ENCODE measurements around the gene GDF10. TPM values are rescaled to one million over a fixed set of nuclear protein-coding genes. Genes with fewer than 3 reads are reported as not detected.

GDF10 gene
- polyA plus RNA-seq, 1 donor from 2014 or later: 0.66 TPM

DNA sequence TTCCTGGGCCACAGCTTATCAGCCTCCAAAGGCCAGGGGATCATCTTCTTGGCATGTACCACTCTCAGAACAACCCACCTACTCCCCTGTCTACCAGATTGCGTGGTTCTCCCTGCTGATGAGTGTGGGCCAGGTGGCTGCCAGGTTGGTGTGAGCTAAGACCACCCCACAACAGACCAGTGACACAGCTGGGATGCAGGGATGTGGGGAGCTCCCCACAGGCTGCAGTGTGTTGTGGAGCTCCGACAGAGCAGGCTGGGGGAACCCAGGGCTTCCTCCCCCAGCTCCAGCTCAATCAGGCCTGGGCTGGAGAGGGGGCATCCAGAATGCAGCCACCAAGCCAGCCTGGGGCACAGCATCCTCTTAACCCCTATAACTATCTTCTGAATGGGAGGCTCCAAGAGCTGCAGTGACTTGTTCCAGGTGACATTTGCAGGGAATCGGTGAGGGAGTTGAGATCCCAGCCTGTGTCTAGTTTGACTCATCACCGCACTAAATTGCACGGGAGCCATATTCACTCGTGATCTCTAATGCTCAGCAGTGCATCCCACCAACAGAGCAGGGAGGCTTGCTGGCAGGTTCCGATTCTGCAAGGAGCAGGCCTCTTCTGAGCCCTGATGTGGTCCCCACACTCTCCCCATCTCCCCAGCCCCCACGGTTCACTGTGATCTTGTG lies 21.7 kb downstream of the GDF10 start:
- Histone ChIP-seq H3K27ac (ENCODE audit: low read length) (no peak overlapping the region), H3K9me2 (ENCODE audit: insufficient read depth, low read length) (no peaks in the 10 kb centered on the region), H2AFZ (ENCODE audit: low read depth, low read length) (no peak overlapping the region), H3K36me3 (ENCODE audit: insufficient read depth, low read length) (no peaks in the 10 kb centered on the region), H3K4me3 (ENCODE audit: low read length) (no peak overlapping the region), H3K27me3 (ENCODE audit: insufficient read depth, low read depth, low read length) (no peaks in the 10 kb centered on the region), H3F3A (ENCODE audit: insufficient read depth, low read length, poor library complexity, severe bottlenecking) (no peaks in the 10 kb centered on the region), H3K4me2 (ENCODE audit: low read length) (no peak overlapping the region), H4K20me1 (ENCODE audit: insufficient read depth) (no peaks in the 10 kb centered on the region), H3K9me3 (ENCODE audit: low read length) (no peaks in the 10 kb centered on the region), H3K79me2 (replicated peaks; ENCODE audit: insufficient read depth, low read length) (no peaks in the 10 kb centered on the region), H3K9ac (ENCODE audit: low read length) (no peak overlapping the region)
- no peak for TF ChIP-seq POLR2AphosphoS5 (IDR thresholded peaks at IDR 0.05)

DNA sequence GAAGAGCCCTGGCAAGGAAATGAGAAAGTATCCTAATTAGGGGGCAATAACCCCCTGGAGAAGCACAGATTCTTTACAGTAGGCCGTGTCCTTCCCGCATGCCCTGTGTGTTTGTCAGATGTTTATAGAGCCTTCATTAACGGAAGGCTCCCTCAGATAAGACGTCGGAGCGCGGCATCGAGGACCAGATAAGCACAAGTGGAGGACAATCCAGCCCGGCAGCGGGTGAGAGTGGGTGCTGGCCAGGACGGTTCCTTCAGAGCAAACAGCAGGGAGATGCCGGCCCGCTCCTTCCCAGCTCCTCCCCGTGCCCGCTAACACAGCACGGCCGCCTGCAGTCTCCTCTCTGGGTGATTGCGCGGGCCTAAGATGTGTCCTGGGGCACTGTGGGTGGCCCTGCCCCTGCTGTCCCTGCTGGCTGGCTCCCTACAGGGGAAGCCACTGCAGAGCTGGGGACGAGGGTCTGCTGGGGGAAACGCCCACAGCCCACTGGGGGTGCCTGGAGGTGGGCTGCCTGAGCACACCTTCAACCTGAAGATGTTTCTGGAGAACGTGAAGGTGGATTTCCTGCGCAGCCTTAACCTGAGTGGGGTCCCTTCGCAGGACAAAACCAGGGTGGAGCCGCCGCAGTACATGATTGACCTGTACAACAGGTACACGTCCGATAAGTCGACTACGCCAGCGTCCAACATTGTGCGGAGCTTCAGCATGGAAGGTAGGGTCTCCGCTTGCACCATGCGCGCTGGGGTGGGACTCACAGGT lies 22.5 kb downstream of the GDF10 start, which contains the start of gene GDF2:
Gene GDF2, plus strand, starts transcription at position 155 of the 762 bp plus-strand sequence. Its CDS starts 215 bp downstream, at position 370.
- no peak within 1 kb of the TSS for H3K4me3 ChIP-seq (ENCODE audit: low read length)
- H3K9ac ChIP-seq (ENCODE audit: low read length): peak within 1 kb of the TSS; percentile 9
- no peak within 1 kb of the TSS for H3K27ac ChIP-seq (ENCODE audit: low read length)
- no peaks in the 10 kb centered on the region for H3K79me2 ChIP-seq (replicated peaks; ENCODE audit: insufficient read depth, low read length)
- no peaks in the 10 kb centered on the region for H3K27me3 ChIP-seq (ENCODE audit: insufficient read depth, low read depth, low read length)
- no peaks in the 10 kb centered on the region for H3K9me3 ChIP-seq (ENCODE audit: low read length)
- H3K36me3 ChIP-seq (ENCODE audit: insufficient read depth, low read length): no peaks in the 10 kb centered on the region
- no peaks in the 10 kb centered on the region for H3F3A ChIP-seq (ENCODE audit: insufficient read depth, low read length, poor library complexity, severe bottlenecking)
- TF ChIP-seq, protein P1, sequence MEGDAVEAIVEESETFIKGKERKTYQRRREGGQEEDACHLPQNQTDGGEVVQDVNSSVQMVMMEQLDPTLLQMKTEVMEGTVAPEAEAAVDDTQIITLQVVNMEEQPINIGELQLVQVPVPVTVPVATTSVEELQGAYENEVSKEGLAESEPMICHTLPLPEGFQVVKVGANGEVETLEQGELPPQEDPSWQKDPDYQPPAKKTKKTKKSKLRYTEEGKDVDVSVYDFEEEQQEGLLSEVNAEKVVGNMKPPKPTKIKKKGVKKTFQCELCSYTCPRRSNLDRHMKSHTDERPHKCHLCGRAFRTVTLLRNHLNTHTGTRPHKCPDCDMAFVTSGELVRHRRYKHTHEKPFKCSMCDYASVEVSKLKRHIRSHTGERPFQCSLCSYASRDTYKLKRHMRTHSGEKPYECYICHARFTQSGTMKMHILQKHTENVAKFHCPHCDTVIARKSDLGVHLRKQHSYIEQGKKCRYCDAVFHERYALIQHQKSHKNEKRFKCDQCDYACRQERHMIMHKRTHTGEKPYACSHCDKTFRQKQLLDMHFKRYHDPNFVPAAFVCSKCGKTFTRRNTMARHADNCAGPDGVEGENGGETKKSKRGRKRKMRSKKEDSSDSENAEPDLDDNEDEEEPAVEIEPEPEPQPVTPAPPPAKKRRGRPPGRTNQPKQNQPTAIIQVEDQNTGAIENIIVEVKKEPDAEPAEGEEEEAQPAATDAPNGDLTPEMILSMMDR (IDR thresholded peaks at IDR 0.05; ENCODE audit: poor library complexity, severe bottlenecking): no peak
- no peak for TF ChIP-seq RAD21 (conservative IDR thresholded peaks at IDR 0.05)
- TF ChIP-seq EP300 (conservative IDR thresholded peaks at IDR 0.05; ENCODE audit: poor library complexity, severe bottlenecking): no peak
- TF ChIP-seq POLR2AphosphoS5 (IDR thresholded peaks at IDR 0.05): no peak
- TF ChIP-seq SMC3 (conservative IDR thresholded peaks at IDR 0.05; ENCODE audit: poor library complexity): no peak
- no peak for TF ChIP-seq TAF1 (IDR thresholded peaks at IDR 0.05; ENCODE audit: low read depth)
- TF ChIP-seq, protein P2, sequence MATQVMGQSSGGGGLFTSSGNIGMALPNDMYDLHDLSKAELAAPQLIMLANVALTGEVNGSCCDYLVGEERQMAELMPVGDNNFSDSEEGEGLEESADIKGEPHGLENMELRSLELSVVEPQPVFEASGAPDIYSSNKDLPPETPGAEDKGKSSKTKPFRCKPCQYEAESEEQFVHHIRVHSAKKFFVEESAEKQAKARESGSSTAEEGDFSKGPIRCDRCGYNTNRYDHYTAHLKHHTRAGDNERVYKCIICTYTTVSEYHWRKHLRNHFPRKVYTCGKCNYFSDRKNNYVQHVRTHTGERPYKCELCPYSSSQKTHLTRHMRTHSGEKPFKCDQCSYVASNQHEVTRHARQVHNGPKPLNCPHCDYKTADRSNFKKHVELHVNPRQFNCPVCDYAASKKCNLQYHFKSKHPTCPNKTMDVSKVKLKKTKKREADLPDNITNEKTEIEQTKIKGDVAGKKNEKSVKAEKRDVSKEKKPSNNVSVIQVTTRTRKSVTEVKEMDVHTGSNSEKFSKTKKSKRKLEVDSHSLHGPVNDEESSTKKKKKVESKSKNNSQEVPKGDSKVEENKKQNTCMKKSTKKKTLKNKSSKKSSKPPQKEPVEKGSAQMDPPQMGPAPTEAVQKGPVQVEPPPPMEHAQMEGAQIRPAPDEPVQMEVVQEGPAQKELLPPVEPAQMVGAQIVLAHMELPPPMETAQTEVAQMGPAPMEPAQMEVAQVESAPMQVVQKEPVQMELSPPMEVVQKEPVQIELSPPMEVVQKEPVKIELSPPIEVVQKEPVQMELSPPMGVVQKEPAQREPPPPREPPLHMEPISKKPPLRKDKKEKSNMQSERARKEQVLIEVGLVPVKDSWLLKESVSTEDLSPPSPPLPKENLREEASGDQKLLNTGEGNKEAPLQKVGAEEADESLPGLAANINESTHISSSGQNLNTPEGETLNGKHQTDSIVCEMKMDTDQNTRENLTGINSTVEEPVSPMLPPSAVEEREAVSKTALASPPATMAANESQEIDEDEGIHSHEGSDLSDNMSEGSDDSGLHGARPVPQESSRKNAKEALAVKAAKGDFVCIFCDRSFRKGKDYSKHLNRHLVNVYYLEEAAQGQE (IDR thresholded peaks at IDR 0.05; ENCODE audit: borderline replicate concordance): no peak
- TF ChIP-seq MXI1 (conservative IDR thresholded peaks at IDR 0.05; ENCODE audit: poor library complexity, severe bottlenecking): no peak
- TF ChIP-seq EZH2 (IDR thresholded peaks at IDR 0.05; ENCODE audit: borderline replicate concordance, insufficient read depth, low read length, poor library complexity, severe bottlenecking): no peak
- H3K4me2 ChIP-seq (ENCODE audit: low read length): no peak within 1 kb of the TSS
- no peak within 1 kb of the TSS for H2AFZ ChIP-seq (ENCODE audit: low read depth, low read length)
- no peaks in the 10 kb centered on the region for H3K9me2 ChIP-seq (ENCODE audit: insufficient read depth, low read length)
- H4K20me1 ChIP-seq (ENCODE audit: insufficient read depth): no peaks in the 10 kb centered on the region

Data from neural cell (in vitro differentiated cells).